GM19455 (cell line): ENCODE results near the gene UPK1A.
A peak's percentile ranks its signal among the peaks of the same experiment; 100 is the strongest.
"Not testable (repeated sequence)": the region's sequence is repeated elsewhere in the genome, so short reads cannot be mapped to it uniquely, and the experiment has no call there.

ENCODE experiments used
- ATAC-seq: cut with Tn5 transposase; IDR thresholded peaks from one replicate; pipeline ENCODE4 v1.9.1; 2021; ENCODE audit not compliant: unreplicated experiment

The UPK1A gene

GRCh38 chr19:35644206-35644986, 21.9 kb upstream of the UPK1A start:
- ATAC-seq, result peak; percentile 59

- ATAC-seq, result no peak
Measured at GRCh38 chr19:35644987-35645679, 21.2 kb upstream of the UPK1A start.

- ATAC-seq, result no peak
Measured at GRCh38 chr19:35645680-35646511, 20.4 kb upstream of the UPK1A start.

- peak; percentile 56 for ATAC-seq
Measured at GRCh38 chr19:35648017-35648961, 18.0 kb upstream of the UPK1A start, which contains the start of gene COX6B1. Gene COX6B1, plus strand, starts transcription at chr19:35648323. Its CDS starts 2,921 bp downstream, at chr19:35651244.

GRCh38 chr19:35650581-35650980, 15.7 kb upstream of the UPK1A start:
- ATAC-seq, result no peak

- not testable (repeated sequence) for ATAC-seq
Measured at GRCh38 chr19:35654828-35655227, 11.5 kb upstream of the UPK1A start.

- ATAC-seq, result no peak
Measured at GRCh38 chr19:35655600-35655999, 10.7 kb upstream of the UPK1A start.

GRCh38 chr19:35656700-35657099, 9.6 kb upstream of the UPK1A start:
- ATAC-seq, result no peak

GRCh38 chr19:35657904-35658700, 8.2 kb upstream of the UPK1A start:
- ATAC-seq, result no peak

- ATAC-seq, result no peak
Measured at GRCh38 chr19:35661995-35662340, 4.3 kb upstream of the UPK1A start.

GRCh38 chr19:35663981-35664380, 2.3 kb upstream of the UPK1A start:
- ATAC-seq, result no peak

- no peak for ATAC-seq
Measured at GRCh38 chr19:35665157-35665556, 1.2 kb upstream of the UPK1A start.

GRCh38 chr19:35665604-35666003, 713 bp upstream of the UPK1A start:
- no peak for ATAC-seq

- no peak for ATAC-seq
Measured at GRCh38 chr19:35669566-35669965, 3.2 kb downstream of the UPK1A start.

GRCh38 chr19:35669974-35670373, 3.7 kb downstream of the UPK1A start:
- ATAC-seq, result no peak

GRCh38 chr19:35670686-35671085, 4.4 kb downstream of the UPK1A start:
- no peak for ATAC-seq

GRCh38 chr19:35671818-35672217, 5.5 kb downstream of the UPK1A start:
- ATAC-seq, result no peak

GRCh38 chr19:35673121-35673804, 6.9 kb downstream of the UPK1A start:
- ATAC-seq, result no peak

GRCh38 chr19:35675589-35676140, 9.3 kb downstream of the UPK1A start:
- no peak for ATAC-seq
